SW480 (cell line): ENCODE data around the gene TMA16.
A peak's percentile ranks its signal among the peaks of the same experiment; 100 is the strongest.
"Not testable (repeated sequence)": the region's sequence is repeated elsewhere in the genome, so short reads cannot be mapped to it uniquely, and the experiment has no call there.

Experiments used
- DNase-seq: peaks from one replicate; pipeline ENCODE4 v3.0.0-alpha.2; 2016; ENCODE audit warnings: low spot score

TMA16 gene

GRCh38 chr4:163515198-163515597 lies 20.7 kb downstream of the TMA16 start:
- no peak for DNase-seq

- DNase-seq: no peak
These were observed 29.4 kb downstream of the TMA16 start for GRCh38 chr4:163523791-163524365.

GRCh38 chr4:163525982-163526381 lies 31.5 kb downstream of the TMA16 start:
- DNase-seq: no peak

GRCh38 chr4:163527172-163527571 lies 32.7 kb downstream of the TMA16 start:
- DNase-seq: no peak

GRCh38 chr4:163528653-163529052 lies 34.2 kb downstream of the TMA16 start:
- no peak for DNase-seq

GRCh38 chr4:163534056-163534455 lies 39.6 kb downstream of the TMA16 start:
- DNase-seq: no peak

- DNase-seq: no peak
These were observed 41.2 kb downstream of the TMA16 start for GRCh38 chr4:163535657-163536056.

- no peak for DNase-seq
These were observed 41.6 kb downstream of the TMA16 start for GRCh38 chr4:163536091-163536490.

- DNase-seq: no peak
These were observed 42.6 kb downstream of the TMA16 start for GRCh38 chr4:163537114-163537513.

- not testable (repeated sequence) for DNase-seq
These were observed 44.3 kb downstream of the TMA16 start for GRCh38 chr4:163538820-163539219.

- no peak for DNase-seq
These were observed 46.0 kb downstream of the TMA16 start for GRCh38 chr4:163540448-163540847.

GRCh38 chr4:163540977-163541376 lies 46.5 kb downstream of the TMA16 start:
- no peak for DNase-seq

GRCh38 chr4:163542275-163542674 lies 47.8 kb downstream of the TMA16 start:
- no peak for DNase-seq

GRCh38 chr4:163544407-163545038 lies 50.0 kb downstream of the TMA16 start:
- DNase-seq: peak; percentile 30

- DNase-seq: peak; percentile 48
These were observed 54.2 kb downstream of the TMA16 start for GRCh38 chr4:163548481-163549243.

GRCh38 chr4:163550869-163551267 lies 56.4 kb downstream of the TMA16 start:
- DNase-seq: no peak

- no peak for DNase-seq
These were observed 58.7 kb downstream of the TMA16 start for GRCh38 chr4:163553146-163553545.

- DNase-seq: peak; percentile 28
These were observed 60.5 kb downstream of the TMA16 start for GRCh38 chr4:163554870-163555465.

- peak; percentile 16 for DNase-seq
These were observed 61.7 kb downstream of the TMA16 start for GRCh38 chr4:163556177-163556576.

GRCh38 chr4:163556650-163557391 lies 62.3 kb downstream of the TMA16 start:
- no peak for DNase-seq

GRCh38 chr4:163558539-163559044 lies 64.1 kb downstream of the TMA16 start:
- no peak for DNase-seq

GRCh38 chr4:163562496-163562895 lies 68.0 kb downstream of the TMA16 start:
- no peak for DNase-seq
